ENCODE data around the gene JAML. TPM values are rescaled to one million over a fixed set of nuclear protein-coding genes. Genes with fewer than 3 reads are reported as not detected.

Gene JAML
- total RNA-seq, 4 donors from 2014 or later, result 2.2 to 3.1 (median 2.6) TPM

GRCh38 chr11:118171269-118172062 lies 53.3 kb downstream of the JAML start:
- TF ChIP-seq POLR2A (IDR thresholded peaks at IDR 0.05) (no peak), CTCF (IDR thresholded peaks at IDR 0.05) (peak; percentile 69 to 94 (median 80))
- intact Hi-C loops (cut with DNase I), result no loop called here
- H3K4me3 ChIP-seq (replicated peaks in 1 of 3), result no peak overlapping the region
- WGBS, 2 donors, result 10 to 13% methylated on average over 13 to 22 of the region's 29 CpGs
- no peaks in the 10 kb centered on the region for H3K27me3 ChIP-seq
- peaks cover 11 to 27% of the 10 kb centered on the region in 2 donors for H3K4me1 ChIP-seq
- no peaks in the 10 kb centered on the region for H3K36me3 ChIP-seq
- DNase-seq, result peak; percentile 68 to 73
- no peaks in the 10 kb centered on the region for H3K9me3 ChIP-seq
- H3K27ac ChIP-seq, result no peak overlapping the region

DNA sequence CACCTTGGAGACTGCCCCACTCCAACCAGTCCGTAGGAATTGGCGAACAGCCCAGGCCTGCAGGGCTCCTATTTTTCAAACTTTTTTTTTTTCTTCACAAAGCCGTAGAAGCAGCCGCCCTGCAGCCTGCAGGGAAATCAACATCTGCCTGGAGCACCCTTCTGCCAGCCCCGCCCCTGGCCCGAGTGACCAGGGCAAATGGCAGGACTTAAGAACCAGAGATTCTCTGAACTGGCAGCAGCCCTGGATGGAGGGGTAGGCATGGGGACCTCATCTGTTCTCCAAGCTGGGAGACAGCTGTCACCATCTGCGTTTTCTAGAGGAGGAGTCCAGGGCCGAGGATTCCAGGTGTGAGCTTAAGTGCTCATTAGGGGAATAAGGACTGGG lies 53.9 kb downstream of the JAML start:
- H3K4me1 ChIP-seq, result peaks cover 6 to 22% of the 10 kb centered on the region in 2 donors
- no peak overlapping the region for H3K4me3 ChIP-seq (replicated peaks in 1 of 3)
- no peaks in the 10 kb centered on the region for H3K27me3 ChIP-seq
- no peak overlapping the region for H3K27ac ChIP-seq
- DNase-seq, result peak; percentile 42 to 46
- H3K36me3 ChIP-seq, result no peaks in the 10 kb centered on the region
- WGBS, 2 donors, result 27 to 34% methylated on average over 6 to 8 of the region's 8 CpGs
- no peak for TF ChIP-seq POLR2A (IDR thresholded peaks at IDR 0.05)
- no peak for TF ChIP-seq CTCF (IDR thresholded peaks at IDR 0.05)
- no peaks in the 10 kb centered on the region for H3K9me3 ChIP-seq
- intact Hi-C loops (cut with DNase I), result loop anchor here (1.0 kb wide), 1 partner anchor 25 kb away; no protein-coding TSS in a partner anchor

- WGBS, 2 donors, result 72 to 87% methylated on average over 9 of the region's 9 CpGs
- TF ChIP-seq POLR2A (IDR thresholded peaks at IDR 0.05) (no peak), CTCF (IDR thresholded peaks at IDR 0.05) (no peak)
- H3K9me3 ChIP-seq, result no peaks in the 10 kb centered on the region
- H3K27ac ChIP-seq, result no peak overlapping the region
- intact Hi-C loops (cut with DNase I), result loop anchor here (1.0 kb wide), 1 partner anchor 24 kb away; no protein-coding TSS in a partner anchor
- no peaks in the 10 kb centered on the region for H3K36me3 ChIP-seq
- peaks cover 2 to 16% of the 10 kb centered on the region in 2 donors for H3K4me1 ChIP-seq
- H3K27me3 ChIP-seq, result no peaks in the 10 kb centered on the region
- no peak for DNase-seq
- no peak overlapping the region for H3K4me3 ChIP-seq (replicated peaks in 1 of 3)
These were observed 54.6 kb downstream of the JAML start for GRCh38 chr11:118170231-118170630.

DNA sequence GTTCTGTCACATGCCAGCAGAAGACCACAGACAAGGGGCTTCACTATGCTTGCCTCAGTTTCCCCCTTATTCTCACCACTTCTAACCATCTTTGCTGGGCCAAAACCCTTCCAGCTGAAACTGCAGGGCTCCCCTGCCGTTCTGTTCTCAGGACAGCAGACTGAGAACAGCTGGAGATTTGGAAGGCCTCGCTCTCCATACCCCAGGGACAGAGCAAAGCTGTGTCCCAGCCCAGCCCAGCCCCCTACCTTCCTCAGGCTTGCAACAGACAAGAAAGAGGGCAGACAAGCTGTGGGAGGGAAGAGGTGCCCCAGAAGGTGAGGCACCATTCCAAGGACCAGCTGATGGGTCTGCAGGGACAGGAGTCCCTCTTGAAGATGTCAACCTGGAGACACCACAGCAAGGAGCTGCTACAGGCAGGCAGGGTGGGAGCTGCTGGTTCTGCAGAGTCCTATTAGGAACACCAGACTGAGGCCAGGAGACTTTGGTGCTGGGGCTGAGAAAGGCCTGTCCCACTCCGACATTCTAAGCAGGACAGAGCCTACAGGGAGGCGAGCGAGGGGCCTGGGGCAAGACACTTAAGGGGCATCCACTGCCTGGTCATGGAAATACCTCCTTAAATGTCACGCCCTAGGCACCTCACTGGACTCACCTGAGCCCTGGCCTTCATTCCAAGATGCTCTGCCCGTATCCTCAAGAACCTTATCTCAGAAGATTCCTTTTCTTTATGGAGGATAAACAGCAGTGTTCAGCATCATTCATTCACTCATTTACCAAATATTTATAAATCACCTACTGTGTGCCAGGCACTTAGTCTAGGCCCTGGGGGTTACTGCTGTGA lies 55.3 kb downstream of the JAML start:
- peaks cover 2 to 14% of the 10 kb centered on the region in 2 donors for H3K4me1 ChIP-seq
- H3K4me3 ChIP-seq (replicated peaks in 1 of 3), result no peak overlapping the region
- intact Hi-C loops (cut with DNase I), result loop anchor here (1.0 kb wide), 1 partner anchor 23 kb away; no protein-coding TSS in a partner anchor

More for the DNA sequence above, 55.3 kb downstream of the JAML start:
- TF ChIP-seq CTCF (IDR thresholded peaks at IDR 0.05) (no peak), POLR2A (IDR thresholded peaks at IDR 0.05) (no peak)
- DNase-seq, result no peak
- Histone ChIP-seq H3K27me3 (no peaks in the 10 kb centered on the region), H3K9me3 (no peaks in the 10 kb centered on the region), H3K36me3 (no peaks in the 10 kb centered on the region), H3K27ac (no peak overlapping the region)
- WGBS, 2 donors, result 81 to 88% methylated on average over 4 to 7 of the region's 7 CpGs
